ENCODE measurements around the gene AFG1L.

DNA sequence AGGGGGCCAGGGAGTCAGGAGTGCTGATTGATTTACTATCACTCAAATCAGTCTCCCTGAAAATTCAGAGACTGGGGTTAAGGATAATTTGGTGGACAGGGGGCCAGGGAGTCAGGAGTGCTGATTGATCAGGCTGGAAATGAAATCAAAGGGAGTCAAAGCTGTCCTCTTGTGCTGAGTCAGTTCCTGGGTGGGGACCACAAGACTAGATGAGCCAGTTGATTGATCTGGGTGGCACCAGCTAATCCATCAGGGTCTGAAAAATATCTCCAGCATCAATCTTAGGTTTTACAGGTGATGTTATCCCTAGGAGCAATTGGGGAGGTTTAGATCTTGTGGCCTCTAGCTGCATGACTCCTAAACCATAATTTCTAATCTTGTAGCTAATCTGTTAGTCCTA is 6.1 kb upstream of the AFG1L start:
- TF ChIP-seq TAF1 (IDR thresholded peaks at IDR 0.05; ENCODE audit: borderline replicate concordance, insufficient read depth, low read length) = no peak
- no peak for TF ChIP-seq SIN3A (IDR thresholded peaks at IDR 0.05; ENCODE audit: borderline replicate concordance, insufficient read depth, low read length)

Data from PFSK-1 (cell line).